ENCODE measurements around the gene LOXL1.

DNA sequence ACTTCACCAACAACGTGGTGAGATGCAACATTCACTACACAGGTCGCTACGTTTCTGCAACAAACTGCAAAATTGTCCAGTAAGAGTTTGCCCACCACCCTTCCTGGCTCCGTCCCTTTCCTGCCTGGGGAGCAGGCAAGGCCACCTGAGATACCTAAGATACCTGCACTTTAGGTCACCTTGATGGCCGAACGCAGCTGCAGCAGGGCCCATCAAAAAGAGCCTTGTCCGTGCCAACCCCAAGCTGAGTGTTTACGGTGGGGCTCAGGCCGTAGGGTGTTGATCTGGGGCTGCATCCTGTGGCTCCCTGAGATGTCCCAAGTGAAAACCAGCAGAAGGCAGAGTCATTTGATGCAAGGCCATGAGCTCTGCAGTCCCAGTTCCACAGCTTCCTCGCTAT is 23.2 kb downstream of the LOXL1 start:
- TF ChIP-seq, protein P1, sequence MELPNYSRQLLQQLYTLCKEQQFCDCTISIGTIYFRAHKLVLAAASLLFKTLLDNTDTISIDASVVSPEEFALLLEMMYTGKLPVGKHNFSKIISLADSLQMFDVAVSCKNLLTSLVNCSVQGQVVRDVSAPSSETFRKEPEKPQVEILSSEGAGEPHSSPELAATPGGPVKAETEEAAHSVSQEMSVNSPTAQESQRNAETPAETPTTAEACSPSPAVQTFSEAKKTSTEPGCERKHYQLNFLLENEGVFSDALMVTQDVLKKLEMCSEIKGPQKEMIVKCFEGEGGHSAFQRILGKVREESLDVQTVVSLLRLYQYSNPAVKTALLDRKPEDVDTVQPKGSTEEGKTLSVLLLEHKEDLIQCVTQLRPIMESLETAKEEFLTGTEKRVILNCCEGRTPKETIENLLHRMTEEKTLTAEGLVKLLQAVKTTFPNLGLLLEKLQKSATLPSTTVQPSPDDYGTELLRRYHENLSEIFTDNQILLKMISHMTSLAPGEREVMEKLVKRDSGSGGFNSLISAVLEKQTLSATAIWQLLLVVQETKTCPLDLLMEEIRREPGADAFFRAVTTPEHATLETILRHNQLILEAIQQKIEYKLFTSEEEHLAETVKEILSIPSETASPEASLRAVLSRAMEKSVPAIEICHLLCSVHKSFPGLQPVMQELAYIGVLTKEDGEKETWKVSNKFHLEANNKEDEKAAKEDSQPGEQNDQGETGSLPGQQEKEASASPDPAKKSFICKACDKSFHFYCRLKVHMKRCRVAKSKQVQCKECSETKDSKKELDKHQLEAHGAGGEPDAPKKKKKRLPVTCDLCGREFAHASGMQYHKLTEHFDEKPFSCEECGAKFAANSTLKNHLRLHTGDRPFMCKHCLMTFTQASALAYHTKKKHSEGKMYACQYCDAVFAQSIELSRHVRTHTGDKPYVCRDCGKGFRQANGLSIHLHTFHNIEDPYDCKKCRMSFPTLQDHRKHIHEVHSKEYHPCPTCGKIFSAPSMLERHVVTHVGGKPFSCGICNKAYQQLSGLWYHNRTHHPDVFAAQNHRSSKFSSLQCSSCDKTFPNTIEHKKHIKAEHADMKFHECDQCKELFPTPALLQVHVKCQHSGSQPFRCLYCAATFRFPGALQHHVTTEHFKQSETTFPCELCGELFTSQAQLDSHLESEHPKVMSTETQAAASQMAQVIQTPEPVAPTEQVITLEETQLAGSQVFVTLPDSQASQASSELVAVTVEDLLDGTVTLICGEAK (IDR thresholded peaks at IDR 0.05; ENCODE audit: borderline replicate concordance): no peak
- no peak for TF ChIP-seq YY1 (IDR thresholded peaks at IDR 0.05; ENCODE audit: low read depth, low read length)
- no peak for TF ChIP-seq MTA3 (IDR thresholded peaks at IDR 0.05; ENCODE audit: borderline replicate concordance, low read length)
- no peak for TF ChIP-seq EZH2 (IDR thresholded peaks at IDR 0.05; ENCODE audit: borderline replicate concordance, control insufficient read depth, low read depth, low read length)
- TF ChIP-seq, protein P2, sequence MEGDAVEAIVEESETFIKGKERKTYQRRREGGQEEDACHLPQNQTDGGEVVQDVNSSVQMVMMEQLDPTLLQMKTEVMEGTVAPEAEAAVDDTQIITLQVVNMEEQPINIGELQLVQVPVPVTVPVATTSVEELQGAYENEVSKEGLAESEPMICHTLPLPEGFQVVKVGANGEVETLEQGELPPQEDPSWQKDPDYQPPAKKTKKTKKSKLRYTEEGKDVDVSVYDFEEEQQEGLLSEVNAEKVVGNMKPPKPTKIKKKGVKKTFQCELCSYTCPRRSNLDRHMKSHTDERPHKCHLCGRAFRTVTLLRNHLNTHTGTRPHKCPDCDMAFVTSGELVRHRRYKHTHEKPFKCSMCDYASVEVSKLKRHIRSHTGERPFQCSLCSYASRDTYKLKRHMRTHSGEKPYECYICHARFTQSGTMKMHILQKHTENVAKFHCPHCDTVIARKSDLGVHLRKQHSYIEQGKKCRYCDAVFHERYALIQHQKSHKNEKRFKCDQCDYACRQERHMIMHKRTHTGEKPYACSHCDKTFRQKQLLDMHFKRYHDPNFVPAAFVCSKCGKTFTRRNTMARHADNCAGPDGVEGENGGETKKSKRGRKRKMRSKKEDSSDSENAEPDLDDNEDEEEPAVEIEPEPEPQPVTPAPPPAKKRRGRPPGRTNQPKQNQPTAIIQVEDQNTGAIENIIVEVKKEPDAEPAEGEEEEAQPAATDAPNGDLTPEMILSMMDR (IDR thresholded peaks at IDR 0.05 in 2 of 3, conservative IDR thresholded peaks at IDR 0.05 in 1 of 3; ENCODE audit: control insufficient read depth in 2 of 3, extremely low read depth in 1 of 3, insufficient read depth in 1 of 3, low read depth in 3 of 3, low read length in 3 of 3): no peak
- no peak for TF ChIP-seq FOXM1 (IDR thresholded peaks at IDR 0.05; ENCODE audit: low read depth, low read length)
- no peak for TF ChIP-seq JUND (IDR thresholded peaks at IDR 0.05; ENCODE audit: low read depth, low read length)
